ENCODE data around the gene CYTL1. TPM values are rescaled to one million over a fixed set of nuclear protein-coding genes. Genes with fewer than 3 reads are reported as not detected.

The CYTL1 gene
- total and polyA plus RNA-seq, 12 donors: 0.48 to 5.7 (median 1.2) TPM; not detected in 1

GRCh38 chr4:5018603-5019002 is 655 bp downstream of the CYTL1 start:
- peaks cover 8% of the 10 kb centered on the region for H3K27me3 ChIP-seq
- no peaks in the 10 kb centered on the region for H3K9me3 ChIP-seq (replicated peaks in 1 of 3)
- TF ChIP-seq CTCF (IDR thresholded peaks at IDR 0.05): no peak
- no peak for TF ChIP-seq POLR2A (IDR thresholded peaks at IDR 0.05)
- no peak overlapping the region for H3K4me3 ChIP-seq
- WGBS, 4 donors: 38 to 46% (median 41%) methylated on average over 6 of the region's 6 CpGs
- intact Hi-C loops (cut with DNase I): no loop called here
- no peaks in the 10 kb centered on the region for H3K4me1 ChIP-seq (replicated peaks in 1 of 2)
- no peak for DNase-seq
- H3K27ac ChIP-seq: no peak overlapping the region
- H3K36me3 ChIP-seq (replicated peaks in 1 of 2): no peaks in the 10 kb centered on the region

- Histone ChIP-seq H3K4me3 (no peak overlapping the region), H3K27me3 (peaks cover 8% of the 10 kb centered on the region), H3K27ac (no peak overlapping the region), H3K4me1 (replicated peaks in 1 of 2) (no peaks in the 10 kb centered on the region), H3K36me3 (replicated peaks in 1 of 2) (no peaks in the 10 kb centered on the region), H3K9me3 (replicated peaks in 1 of 3) (no peaks in the 10 kb centered on the region)
- TF ChIP-seq CTCF (IDR thresholded peaks at IDR 0.05) (no peak), POLR2A (IDR thresholded peaks at IDR 0.05) (no peak)
- DNase-seq: no peak
- WGBS, 4 donors: 18 to 38% (median 27%) methylated on average over 2 of the region's 2 CpGs
- intact Hi-C loops (cut with DNase I): no loop called here
Observed at GRCh38 chr4:5018096-5018495, 1.2 kb downstream of the CYTL1 start.

GRCh38 chr4:5014007-5014682 is 5.1 kb downstream of the CYTL1 start:
- no peak for DNase-seq
- peaks cover 3% of the 10 kb centered on the region for H3K27me3 ChIP-seq
- TF ChIP-seq CTCF (IDR thresholded peaks at IDR 0.05) (no peak), POLR2A (IDR thresholded peaks at IDR 0.05) (no peak)
- no peaks in the 10 kb centered on the region for H3K4me1 ChIP-seq (replicated peaks in 1 of 2)
- no peak overlapping the region for H3K27ac ChIP-seq
- no peaks in the 10 kb centered on the region for H3K36me3 ChIP-seq (replicated peaks in 1 of 2)
- intact Hi-C loops (cut with DNase I): no loop called here
- WGBS, 4 donors: 62 to 75% (median 68%) methylated on average over 7 of the region's 7 CpGs
- no peaks in the 10 kb centered on the region for H3K9me3 ChIP-seq (replicated peaks in 1 of 3)
- no peak overlapping the region for H3K4me3 ChIP-seq

- intact Hi-C loops (cut with DNase I): no loop called here
- Histone ChIP-seq H3K36me3 (replicated peaks in 1 of 2) (no peaks in the 10 kb centered on the region), H3K27me3 (peaks cover 3% of the 10 kb centered on the region), H3K9me3 (replicated peaks in 1 of 3) (no peaks in the 10 kb centered on the region), H3K4me1 (replicated peaks in 1 of 2) (no peaks in the 10 kb centered on the region), H3K27ac (no peak overlapping the region), H3K4me3 (no peak overlapping the region)
- no peak for DNase-seq
- WGBS, 4 donors: 52 to 75% (median 66%) methylated on average over 2 of the region's 2 CpGs
- TF ChIP-seq POLR2A (IDR thresholded peaks at IDR 0.05): no peak
- TF ChIP-seq CTCF (IDR thresholded peaks at IDR 0.05): no peak
Observed at GRCh38 chr4:5012958-5013357, 6.3 kb downstream of the CYTL1 start.

All from adrenal gland (tissue), 12 donors.